GM21447 (cell line): ENCODE data around the gene GCSH.

ENCODE experiments used
- ATAC-seq: cut with Tn5 transposase; IDR thresholded peaks from one replicate; pipeline ENCODE4 v1.9.1; 2021; ENCODE audit not compliant: unreplicated experiment

The GCSH gene

DNA sequence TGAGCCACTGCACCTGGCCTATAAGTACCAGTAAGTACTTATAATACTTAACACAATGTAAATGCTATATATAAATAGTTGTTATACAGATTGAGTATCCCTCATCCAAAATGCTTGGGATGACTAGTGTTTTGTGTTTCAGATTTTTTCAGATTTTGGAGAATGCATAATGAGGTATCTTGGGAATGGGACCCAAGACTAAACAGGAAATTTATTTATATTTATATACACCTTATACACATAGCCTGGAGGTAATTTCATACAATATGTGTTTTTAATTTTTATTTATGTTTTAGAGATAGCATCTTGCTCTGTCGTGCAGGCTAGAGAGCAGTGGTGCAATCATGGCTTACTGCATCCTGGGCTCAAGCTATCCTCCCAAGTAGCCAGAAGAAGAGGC lies 9.8 kb upstream of the GCSH start:
- ATAC-seq, result no peak

- ATAC-seq, result no peak
Observed at GRCh38 chr16:81101702-81102101, 5.5 kb upstream of the GCSH start.

GRCh38 chr16:81099958-81100357 lies 3.8 kb upstream of the GCSH start:
- ATAC-seq, result no peak

GRCh38 chr16:81097230-81097629 lies 1.0 kb upstream of the GCSH start:
- ATAC-seq, result no peak

DNA sequence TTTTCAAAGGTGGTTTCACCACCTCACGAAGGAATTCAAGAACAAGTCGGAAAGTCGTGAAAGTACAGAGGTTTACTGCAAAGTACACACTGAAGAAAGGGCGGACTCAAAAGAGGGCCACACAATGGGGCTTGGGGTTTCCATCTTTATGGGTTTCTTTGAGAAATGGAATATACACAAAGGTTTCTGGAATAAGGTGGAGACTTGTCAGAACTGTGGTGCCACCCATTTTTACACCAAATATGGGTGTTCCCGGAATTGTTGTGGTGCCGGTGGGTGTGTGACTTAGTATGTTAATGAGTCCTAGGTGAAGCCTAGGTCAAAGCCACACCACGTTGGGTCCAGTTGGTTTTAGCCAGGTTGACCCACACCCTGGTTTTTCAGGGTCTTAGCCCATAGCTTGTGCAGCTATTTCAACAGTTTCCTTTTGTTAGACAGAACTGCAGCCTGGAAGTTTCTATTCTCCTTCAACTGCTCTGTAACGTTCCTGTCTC lies 567 bp upstream of the GCSH start:
- ATAC-seq, result no peak

DNA sequence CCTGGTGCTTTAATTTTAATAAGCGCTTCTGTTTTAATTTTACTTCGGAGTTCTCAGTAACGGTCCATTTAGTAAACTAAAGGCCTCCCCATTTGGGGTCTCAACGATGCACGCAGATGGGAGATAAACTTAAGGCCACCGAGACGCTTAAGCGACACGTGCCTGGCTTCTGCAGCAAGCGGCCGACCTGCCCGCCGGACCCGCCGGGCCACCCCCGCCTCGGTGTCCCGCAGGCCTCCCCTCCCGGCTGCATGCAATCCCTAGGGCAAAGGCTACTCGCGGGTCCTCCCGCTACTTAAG lies 592 bp downstream of the GCSH start:
- ATAC-seq, result peak; percentile 9

GRCh38 chr16:81094771-81095251 lies 1.4 kb downstream of the GCSH start:
- ATAC-seq, result no peak

DNA sequence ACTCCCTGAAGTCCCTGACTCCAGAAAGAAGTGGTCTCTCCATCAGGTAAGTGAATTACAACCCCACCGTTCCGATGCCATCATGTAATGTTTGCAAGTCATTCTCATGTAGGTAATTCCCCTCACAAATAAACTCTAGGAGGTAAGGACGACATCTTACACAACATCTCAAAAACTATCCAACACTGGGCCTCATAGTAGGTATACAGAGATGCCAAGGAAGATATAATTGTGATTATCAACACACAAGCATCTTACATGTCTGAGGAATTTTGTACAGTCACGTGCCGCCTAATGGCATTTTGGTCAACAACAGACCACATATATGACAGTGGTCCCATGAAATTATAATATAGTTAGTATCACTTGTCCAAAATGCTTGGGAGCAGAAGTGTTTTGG lies 7.4 kb downstream of the GCSH start:
- ATAC-seq, result no peak

DNA sequence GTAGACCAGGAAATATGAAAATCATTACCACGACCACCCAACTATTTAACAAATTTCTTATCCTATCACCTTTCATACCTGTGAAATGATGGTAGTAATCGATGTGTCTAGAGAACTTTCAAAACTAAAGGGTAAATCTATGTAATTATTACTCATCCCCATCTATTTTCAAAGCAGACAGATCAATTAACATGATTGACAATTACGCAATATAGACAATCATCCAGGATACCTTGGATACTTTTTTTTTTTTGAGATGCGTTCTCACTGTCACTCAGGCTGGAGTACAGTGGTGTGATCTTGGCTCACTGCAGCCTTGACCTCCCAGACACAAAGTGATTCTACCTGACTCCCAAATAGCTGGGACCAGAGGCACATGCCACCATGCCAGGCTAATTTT lies 15.2 kb downstream of the GCSH start:
- no peak for ATAC-seq

DNA sequence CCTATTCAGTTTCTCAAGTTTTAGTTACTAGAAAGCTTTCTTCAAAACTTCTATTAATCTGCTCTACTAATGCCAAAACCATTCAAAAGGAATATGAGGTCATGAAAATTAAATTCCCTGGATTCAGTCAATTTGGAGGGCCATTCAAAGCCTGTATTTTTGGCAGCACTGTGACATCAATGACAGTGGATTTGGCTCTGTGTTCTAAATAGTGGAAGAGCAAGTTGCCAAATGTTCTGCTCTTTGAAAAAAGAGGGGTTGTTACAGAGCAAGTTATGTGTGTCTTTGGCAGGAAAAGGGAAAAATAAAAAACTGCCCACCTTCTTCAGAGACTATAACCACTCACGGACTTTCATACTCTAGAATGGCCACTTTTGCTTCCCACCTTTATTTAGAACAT lies 16.0 kb downstream of the GCSH start:
- ATAC-seq, result no peak

GRCh38 chr16:81077076-81077940 lies 18.9 kb downstream of the GCSH start, which contains the start of gene C16orf46:
Gene C16orf46 (minus strand): TSS chr16:81077238. CDS start chr16:81063955, 13,283 bp downstream.
- ATAC-seq, result peak; percentile 92

- ATAC-seq, result peak; percentile 83
Observed at GRCh38 chr16:81076566-81077075, 19.6 kb downstream of the GCSH start.

- no peak for ATAC-seq
Observed at GRCh38 chr16:81073560-81074330, 22.4 kb downstream of the GCSH start.

DNA sequence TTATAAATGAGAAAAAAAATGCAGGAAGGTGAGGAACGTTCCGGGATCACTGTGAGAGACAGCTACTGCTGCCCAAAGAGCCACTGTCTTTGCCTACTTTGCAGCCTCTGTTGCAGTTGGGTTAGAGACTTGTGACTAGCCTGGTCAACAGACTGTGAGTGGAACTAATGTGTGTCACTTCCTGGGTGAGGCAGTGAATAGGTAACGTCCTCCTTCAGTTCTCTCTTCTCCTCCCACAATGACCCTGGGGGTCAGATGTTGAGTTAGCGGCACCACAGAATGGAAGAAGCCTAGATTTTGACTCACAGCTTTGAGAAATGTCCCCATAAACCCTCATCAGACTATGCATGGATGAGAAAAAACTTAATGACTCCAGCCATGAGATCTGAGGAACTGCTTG lies 24.4 kb downstream of the GCSH start:
- no peak for ATAC-seq

DNA sequence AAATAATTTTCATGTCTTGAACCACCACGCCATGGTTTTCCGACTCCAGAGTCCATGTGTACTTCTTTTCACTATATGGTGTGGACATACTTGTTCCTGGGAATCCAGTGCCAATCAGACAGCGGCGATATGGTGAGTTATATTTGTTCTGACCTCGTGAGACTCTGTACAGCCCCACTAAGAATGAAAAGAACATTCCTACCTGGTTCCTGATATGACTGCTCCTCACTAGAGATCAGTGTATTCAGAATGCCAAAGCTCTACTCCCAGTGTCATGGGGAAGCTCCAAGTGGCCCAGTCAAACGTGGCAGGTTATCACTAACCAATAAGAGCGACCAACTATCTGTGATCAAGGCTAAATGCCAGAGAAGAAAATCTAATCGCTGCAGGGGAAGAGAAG lies 25.2 kb downstream of the GCSH start:
- no peak for ATAC-seq

- ATAC-seq, result no peak
Observed at GRCh38 chr16:81069063-81069462, 27.1 kb downstream of the GCSH start.

DNA sequence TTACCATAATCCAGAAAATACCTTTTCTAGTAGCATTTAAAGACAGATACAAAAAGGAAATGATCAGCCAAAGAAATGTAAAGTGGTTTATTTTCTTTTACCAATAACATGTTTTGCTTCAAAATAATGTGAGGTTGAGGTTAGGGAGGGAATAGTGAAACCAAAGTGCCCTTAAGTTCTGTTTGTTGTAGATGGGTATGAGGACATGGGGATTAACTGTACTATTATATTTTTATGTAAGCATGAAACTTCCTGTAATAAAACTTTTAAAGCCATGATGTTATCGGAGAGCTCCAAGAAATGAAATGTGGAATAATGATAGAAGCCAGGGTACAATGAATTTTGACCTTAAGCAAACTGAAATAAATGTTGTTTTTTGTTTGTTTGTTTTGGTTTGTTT lies 29.0 kb downstream of the GCSH start:
- no peak for ATAC-seq

DNA sequence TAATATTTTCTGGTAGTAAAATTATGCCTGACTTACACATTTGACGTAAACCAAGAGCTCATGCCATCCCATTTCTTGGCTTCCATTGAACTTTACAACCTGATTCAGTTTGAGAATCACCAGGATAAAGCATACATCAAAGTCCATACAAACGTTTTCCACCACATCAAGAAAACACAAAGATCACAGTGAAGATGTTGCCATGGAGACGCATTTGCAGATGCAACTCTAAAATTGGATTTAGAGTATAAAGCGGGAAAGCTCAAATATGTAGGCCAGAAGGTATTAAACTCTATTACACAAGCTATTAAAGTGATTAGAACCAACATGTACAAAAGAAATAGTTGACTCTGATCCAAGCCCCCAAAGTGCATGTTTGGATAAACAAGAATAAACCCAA lies 29.5 kb downstream of the GCSH start:
- no peak for ATAC-seq

- ATAC-seq, result no peak
Observed at GRCh38 chr16:81061871-81062608, 34.2 kb downstream of the GCSH start.

- ATAC-seq, result no peak
Observed at GRCh38 chr16:81061307-81061640, 34.9 kb downstream of the GCSH start.

DNA sequence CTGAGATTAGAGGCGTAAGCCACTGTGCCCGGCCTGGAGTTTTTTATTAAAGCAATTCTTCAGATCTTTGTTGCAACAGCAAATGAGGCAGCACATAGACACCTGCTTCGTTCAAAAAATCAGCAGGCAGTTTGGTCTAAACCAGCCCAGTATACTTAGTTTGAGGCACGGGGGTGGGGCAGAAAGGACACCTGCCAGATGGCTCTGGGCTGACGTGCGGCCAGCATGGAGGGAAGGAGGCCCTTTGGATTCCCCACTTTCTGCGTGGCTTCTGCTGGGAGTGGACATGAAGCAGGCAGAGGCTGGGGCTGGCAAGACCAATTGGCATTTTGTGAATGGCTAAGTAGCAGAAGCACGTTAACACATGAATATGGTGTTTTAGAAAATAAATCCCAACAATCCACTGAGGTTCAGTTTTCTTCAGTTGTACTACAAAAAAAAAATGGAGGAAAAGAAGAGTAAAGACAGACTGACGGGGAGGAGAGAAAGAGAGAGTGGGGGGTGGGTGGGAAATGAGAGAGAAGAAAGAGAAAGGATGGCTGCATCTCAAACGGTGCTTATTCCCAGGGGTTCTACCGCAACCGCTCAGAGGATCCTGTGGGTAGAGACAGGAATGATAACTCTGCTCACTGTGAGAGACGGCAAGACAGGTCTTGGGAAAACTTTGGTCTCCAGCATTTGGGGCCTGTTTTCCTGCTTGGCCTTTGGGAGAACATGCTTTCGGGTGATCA lies 35.5 kb downstream of the GCSH start:
- ATAC-seq, result no peak
